ENCODE data around the gene GPR37L1. TPM values are rescaled to one million over a fixed set of nuclear protein-coding genes. Genes with fewer than 3 reads are reported as not detected.

Gene GPR37L1
- total and polyA plus RNA-seq, 4 donors: 3.1 to 9.7 (median 6.6) TPM

DNA sequence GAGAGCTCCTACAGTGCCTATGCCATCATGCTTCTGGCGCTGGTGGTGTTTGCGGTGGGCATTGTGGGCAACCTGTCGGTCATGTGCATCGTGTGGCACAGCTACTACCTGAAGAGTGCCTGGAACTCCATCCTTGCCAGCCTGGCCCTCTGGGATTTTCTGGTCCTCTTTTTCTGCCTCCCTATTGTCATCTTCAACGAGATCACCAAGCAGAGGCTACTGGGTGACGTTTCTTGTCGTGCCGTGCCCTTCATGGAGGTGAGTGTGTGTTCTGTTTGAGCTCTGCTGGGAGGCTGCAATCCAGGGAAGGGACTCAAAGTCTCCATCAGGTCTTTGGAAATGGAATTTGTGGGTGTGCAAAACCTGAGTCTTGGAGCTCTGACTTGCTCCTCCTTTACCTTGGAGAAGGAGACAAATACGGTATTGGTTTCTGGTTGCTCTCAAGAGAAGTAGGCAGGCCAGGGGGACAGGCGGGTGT, 658 bp downstream of the GPR37L1 start:
- Histone ChIP-seq H3K4me3 (ENCODE audit: low read depth, low read length) (peak overlapping the region; percentile 22), H3K36me3 (ENCODE audit: control insufficient read depth, insufficient read depth, low read length) (peaks cover 9% of the 10 kb centered on the region), H3K27me3 (ENCODE audit: control insufficient read depth, insufficient read depth, low read length) (no peaks in the 10 kb centered on the region), H3K4me1 (ENCODE audit: control insufficient read depth, insufficient read depth, low read length) (peaks cover 68% of the 10 kb centered on the region), H3K27ac (ENCODE audit: low read depth, low read length) (peak overlapping the region; percentile 61), H3K9me3 (ENCODE audit: control insufficient read depth, insufficient read depth, low read length) (no peaks in the 10 kb centered on the region)
- DNase-seq (ENCODE audit: low read depth in 4 of 6, low spot score in 6 of 6): no peak
- WGBS (ENCODE audit: insufficient coverage): 93% methylated on average over 9 of the region's 10 CpGs

DNA sequence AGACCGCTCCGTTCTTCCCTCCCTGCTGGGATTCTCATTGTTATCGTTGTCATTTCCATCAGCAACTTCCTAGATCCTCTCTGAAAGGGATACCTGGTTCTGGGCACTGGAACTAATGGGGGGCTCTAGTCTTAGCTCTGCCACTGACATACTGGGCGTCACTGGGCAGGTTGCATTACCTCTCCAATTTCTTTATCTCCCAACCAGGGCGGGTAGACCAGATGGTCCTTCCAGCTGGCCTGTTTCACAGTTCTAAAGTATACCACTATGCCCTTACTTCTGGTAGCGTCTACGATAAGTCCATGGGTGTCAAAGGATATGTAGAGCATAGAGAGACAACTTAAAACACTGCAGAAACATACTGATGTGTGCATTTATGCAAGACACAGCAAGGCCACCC, 1.4 kb downstream of the GPR37L1 start:
- Histone ChIP-seq H3K36me3 (ENCODE audit: control insufficient read depth, insufficient read depth, low read length) (peaks cover 13% of the 10 kb centered on the region), H3K4me3 (ENCODE audit: low read depth, low read length) (peak overlapping the region; percentile 22), H3K9me3 (ENCODE audit: control insufficient read depth, insufficient read depth, low read length) (no peaks in the 10 kb centered on the region), H3K4me1 (ENCODE audit: control insufficient read depth, insufficient read depth, low read length) (peaks cover 76% of the 10 kb centered on the region), H3K27me3 (ENCODE audit: control insufficient read depth, insufficient read depth, low read length) (no peaks in the 10 kb centered on the region), H3K27ac (ENCODE audit: low read depth, low read length) (peak overlapping the region; percentile 4)
- DNase-seq (ENCODE audit: low read depth in 4 of 6, low spot score in 6 of 6): no peak
- 60% methylated on average over 1 of the region's 7 CpGs for WGBS (ENCODE audit: insufficient coverage)

DNA sequence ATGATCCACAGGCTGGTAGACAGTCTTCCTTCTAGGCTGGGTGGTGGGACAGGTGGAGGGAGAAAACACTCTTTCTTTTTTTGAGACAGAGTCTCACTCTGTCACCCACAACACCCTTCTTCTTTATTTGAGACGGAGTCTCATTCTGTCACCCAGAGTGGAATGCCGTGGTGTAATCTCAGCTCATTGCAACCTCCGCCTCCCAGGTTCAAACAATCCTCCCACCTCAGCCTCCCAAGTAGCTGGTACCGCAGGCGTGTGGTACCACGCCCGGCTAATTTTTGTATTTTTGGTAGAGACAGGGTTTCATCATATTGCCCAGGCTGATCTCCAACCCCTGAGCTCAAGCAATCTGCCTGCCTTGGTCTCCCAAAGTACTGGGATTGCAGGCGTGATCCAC, 2.9 kb downstream of the GPR37L1 start:
- DNase-seq (ENCODE audit: low read depth in 4 of 6, low spot score in 6 of 6): no peak
- no peaks in the 10 kb centered on the region for H3K27me3 ChIP-seq (ENCODE audit: control insufficient read depth, insufficient read depth, low read length)
- 90% methylated on average over 3 of the region's 8 CpGs for WGBS (ENCODE audit: insufficient coverage)
- H3K4me1 ChIP-seq (ENCODE audit: control insufficient read depth, insufficient read depth, low read length): peaks cover 81% of the 10 kb centered on the region
- H3K9me3 ChIP-seq (ENCODE audit: control insufficient read depth, insufficient read depth, low read length): no peaks in the 10 kb centered on the region
- H3K4me3 ChIP-seq (ENCODE audit: low read depth, low read length): no peak overlapping the region
- peak overlapping the region; percentile 78 for H3K27ac ChIP-seq (ENCODE audit: low read depth, low read length)
- peaks cover 13% of the 10 kb centered on the region for H3K36me3 ChIP-seq (ENCODE audit: control insufficient read depth, insufficient read depth, low read length)

DNA sequence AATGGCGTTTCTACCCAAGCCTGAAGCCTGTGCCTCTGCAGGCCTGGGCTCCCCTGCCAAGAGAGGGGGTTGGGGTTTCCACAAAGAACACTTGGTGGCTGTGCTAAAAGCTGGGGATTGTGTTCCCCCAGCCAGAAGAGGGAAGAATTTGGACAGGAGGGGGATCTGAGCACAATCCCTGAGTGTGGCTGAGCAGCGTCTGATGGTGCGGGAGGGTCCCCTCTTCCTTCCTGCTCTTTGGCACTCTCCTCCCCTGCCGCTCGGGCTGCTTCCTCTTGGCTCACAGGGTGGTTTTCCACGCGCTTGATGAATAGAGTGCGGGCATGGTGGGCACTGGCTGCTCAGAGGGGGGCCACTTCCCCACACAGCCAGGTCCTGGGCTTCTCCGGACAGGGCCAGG, 3.7 kb downstream of the GPR37L1 start:
- DNase-seq (ENCODE audit: low read depth in 4 of 6, low spot score in 6 of 6): peak in 2 of 6 donors; percentile 80 to 89
- H3K4me3 ChIP-seq (ENCODE audit: low read depth, low read length): no peak overlapping the region
- WGBS (ENCODE audit: insufficient coverage): 0% methylated on average over 1 of the region's 9 CpGs
- H3K4me1 ChIP-seq (ENCODE audit: control insufficient read depth, insufficient read depth, low read length): peaks cover 87% of the 10 kb centered on the region
- H3K9me3 ChIP-seq (ENCODE audit: control insufficient read depth, insufficient read depth, low read length): no peaks in the 10 kb centered on the region
- H3K36me3 ChIP-seq (ENCODE audit: control insufficient read depth, insufficient read depth, low read length): peaks cover 13% of the 10 kb centered on the region
- H3K27me3 ChIP-seq (ENCODE audit: control insufficient read depth, insufficient read depth, low read length): no peaks in the 10 kb centered on the region
- H3K27ac ChIP-seq (ENCODE audit: low read depth, low read length): peak overlapping the region; percentile 78

DNA sequence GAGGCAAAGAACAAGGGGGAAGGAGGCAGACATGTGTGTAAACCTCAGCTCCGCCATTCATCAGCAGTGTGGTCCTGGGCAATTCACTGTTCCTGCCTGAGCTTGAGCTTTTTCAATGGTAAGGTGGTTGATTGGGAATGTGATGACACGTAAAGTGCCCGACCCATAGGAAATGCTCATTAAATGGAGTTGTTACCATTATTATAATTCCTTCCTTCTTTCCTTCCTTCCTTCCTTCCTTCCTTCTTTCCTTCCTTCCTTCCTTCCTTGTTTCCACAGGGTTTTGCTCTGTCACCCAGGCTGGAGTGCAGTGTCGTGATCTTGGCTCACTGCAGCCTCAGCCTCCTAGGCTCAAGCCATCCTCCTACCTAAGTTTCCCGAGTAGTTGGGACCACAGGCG, 4.3 kb downstream of the GPR37L1 start:
- Histone ChIP-seq H3K27me3 (ENCODE audit: control insufficient read depth, insufficient read depth, low read length) (no peaks in the 10 kb centered on the region), H3K36me3 (ENCODE audit: control insufficient read depth, insufficient read depth, low read length) (peaks cover 13% of the 10 kb centered on the region), H3K27ac (ENCODE audit: low read depth, low read length) (peak overlapping the region; percentile 78), H3K4me3 (ENCODE audit: low read depth, low read length) (no peak overlapping the region), H3K9me3 (ENCODE audit: control insufficient read depth, insufficient read depth, low read length) (no peaks in the 10 kb centered on the region), H3K4me1 (ENCODE audit: control insufficient read depth, insufficient read depth, low read length) (peaks cover 92% of the 10 kb centered on the region)
- WGBS (ENCODE audit: insufficient coverage): 88% methylated on average over 4 of the region's 6 CpGs
- no peak for DNase-seq (ENCODE audit: low read depth in 4 of 6, low spot score in 6 of 6)

DNA sequence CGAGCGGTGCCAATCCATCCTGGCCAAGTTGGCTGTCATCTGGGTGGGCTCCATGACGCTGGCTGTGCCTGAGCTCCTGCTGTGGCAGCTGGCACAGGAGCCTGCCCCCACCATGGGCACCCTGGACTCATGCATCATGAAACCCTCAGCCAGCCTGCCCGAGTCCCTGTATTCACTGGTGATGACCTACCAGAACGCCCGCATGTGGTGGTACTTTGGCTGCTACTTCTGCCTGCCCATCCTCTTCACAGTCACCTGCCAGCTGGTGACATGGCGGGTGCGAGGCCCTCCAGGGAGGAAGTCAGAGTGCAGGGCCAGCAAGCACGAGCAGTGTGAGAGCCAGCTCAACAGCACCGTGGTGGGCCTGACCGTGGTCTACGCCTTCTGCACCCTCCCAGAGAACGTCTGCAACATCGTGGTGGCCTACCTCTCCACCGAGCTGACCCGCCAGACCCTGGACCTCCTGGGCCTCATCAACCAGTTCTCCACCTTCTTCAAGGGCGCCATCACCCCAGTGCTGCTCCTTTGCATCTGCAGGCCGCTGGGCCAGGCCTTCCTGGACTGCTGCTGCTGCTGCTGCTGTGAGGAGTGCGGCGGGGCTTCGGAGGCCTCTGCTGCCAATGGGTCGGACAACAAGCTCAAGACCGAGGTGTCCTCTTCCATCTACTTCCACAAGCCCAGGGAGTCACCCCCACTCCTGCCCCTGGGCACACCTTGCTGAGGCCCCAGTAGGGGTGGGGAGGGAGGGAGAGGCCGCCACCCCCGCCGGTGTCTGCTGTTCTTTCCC, 5.3 kb downstream of the GPR37L1 start:
- Histone ChIP-seq H3K27me3 (ENCODE audit: control insufficient read depth, insufficient read depth, low read length) (no peaks in the 10 kb centered on the region), H3K4me3 (ENCODE audit: low read depth, low read length) (no peak overlapping the region), H3K36me3 (ENCODE audit: control insufficient read depth, insufficient read depth, low read length) (peaks cover 21% of the 10 kb centered on the region), H3K27ac (ENCODE audit: low read depth, low read length) (peak overlapping the region; percentile 99), H3K4me1 (ENCODE audit: control insufficient read depth, insufficient read depth, low read length) (peaks cover 94% of the 10 kb centered on the region), H3K9me3 (ENCODE audit: control insufficient read depth, insufficient read depth, low read length) (no peaks in the 10 kb centered on the region)
- 93% methylated on average over 18 of the region's 26 CpGs for WGBS (ENCODE audit: insufficient coverage)
- no peak for DNase-seq (ENCODE audit: low read depth in 4 of 6, low spot score in 6 of 6)

DNA sequence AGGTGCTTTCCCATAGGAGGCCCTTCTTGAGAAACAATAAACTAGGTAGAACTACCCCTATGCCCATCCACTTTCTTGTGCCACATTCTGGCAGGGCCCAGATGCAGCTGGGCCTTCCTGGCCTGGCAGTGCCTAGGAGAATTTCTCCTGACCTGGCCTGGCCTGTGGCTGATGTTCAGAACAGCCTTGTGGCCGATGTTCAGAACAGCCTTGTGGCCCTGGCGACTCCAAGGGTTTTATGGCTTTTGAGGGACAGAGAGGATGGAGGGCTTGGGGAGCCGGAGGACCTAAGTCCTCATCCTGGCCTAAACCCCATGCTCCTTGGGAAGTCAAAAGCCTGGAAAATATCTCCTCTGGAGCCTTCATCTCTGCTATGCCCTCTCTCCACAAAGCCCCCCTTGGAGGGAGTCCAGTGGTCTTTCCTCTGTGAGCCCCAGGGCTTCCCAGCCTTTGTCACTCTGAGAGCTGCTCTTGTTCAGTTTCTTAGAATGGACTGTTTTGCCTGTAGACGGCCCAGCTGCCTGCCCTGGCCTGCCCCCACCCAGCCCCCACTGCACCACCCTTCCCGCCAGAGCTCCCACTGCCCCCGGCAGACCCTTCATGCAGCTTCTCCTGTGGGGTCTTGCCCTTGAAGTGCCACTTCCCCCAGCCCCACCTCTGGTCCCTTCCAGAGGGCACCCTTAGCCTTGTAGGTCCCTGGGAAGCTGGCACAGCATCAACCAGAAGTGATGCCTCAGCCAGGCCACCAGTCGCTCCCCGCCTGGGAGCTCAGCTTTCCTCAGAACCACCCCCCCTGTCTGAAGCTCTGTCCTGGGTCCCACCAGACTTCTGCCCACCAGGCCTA, 7.0 kb downstream of the GPR37L1 start:
- Histone ChIP-seq H3K36me3 (ENCODE audit: control insufficient read depth, insufficient read depth, low read length) (peaks cover 36% of the 10 kb centered on the region), H3K4me1 (ENCODE audit: control insufficient read depth, insufficient read depth, low read length) (peaks cover 95% of the 10 kb centered on the region), H3K27ac (ENCODE audit: low read depth, low read length) (peak overlapping the region; percentile 99), H3K9me3 (ENCODE audit: control insufficient read depth, insufficient read depth, low read length) (no peaks in the 10 kb centered on the region), H3K27me3 (ENCODE audit: control insufficient read depth, insufficient read depth, low read length) (no peaks in the 10 kb centered on the region), H3K4me3 (ENCODE audit: low read depth, low read length) (no peak overlapping the region)
- peak in 2 of 6 donors; percentile 68 to 90 for DNase-seq (ENCODE audit: low read depth in 4 of 6, low spot score in 6 of 6)
- 35% methylated on average over 6 of the region's 8 CpGs for WGBS (ENCODE audit: insufficient coverage)

DNA sequence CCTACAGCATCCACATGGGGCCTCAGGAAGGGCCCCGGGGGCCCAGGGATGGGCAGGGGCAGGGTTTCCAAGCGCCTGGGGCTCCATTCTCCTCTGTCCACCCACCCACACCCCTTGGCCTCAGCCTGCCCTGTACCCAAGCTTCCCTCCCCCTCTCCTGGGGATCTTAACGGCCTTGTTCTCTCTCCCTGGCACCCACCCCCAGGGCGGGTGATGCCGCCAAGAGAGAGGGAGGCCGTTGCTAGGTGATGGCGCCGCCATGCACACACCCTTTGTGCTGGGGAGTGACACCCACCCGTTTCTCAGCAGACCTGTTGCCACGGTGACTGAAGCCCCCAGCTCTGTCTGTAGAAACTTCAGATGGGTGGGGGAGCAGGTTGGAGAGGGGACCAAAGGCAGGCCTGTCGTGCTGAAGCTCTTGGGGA, 7.6 kb downstream of the GPR37L1 start:
- peak in 4 of 6 donors; percentile 85 to 97 (median 91) for DNase-seq (ENCODE audit: low read depth in 4 of 6, low spot score in 6 of 6)
- H3K27me3 ChIP-seq (ENCODE audit: control insufficient read depth, insufficient read depth, low read length): no peaks in the 10 kb centered on the region
- H3K36me3 ChIP-seq (ENCODE audit: control insufficient read depth, insufficient read depth, low read length): peaks cover 40% of the 10 kb centered on the region
- peaks cover 99% of the 10 kb centered on the region for H3K4me1 ChIP-seq (ENCODE audit: control insufficient read depth, insufficient read depth, low read length)
- H3K27ac ChIP-seq (ENCODE audit: low read depth, low read length): peak overlapping the region; percentile 99
- H3K4me3 ChIP-seq (ENCODE audit: low read depth, low read length): no peak overlapping the region
- WGBS (ENCODE audit: insufficient coverage): 13% methylated on average over 8 of the region's 11 CpGs
- H3K9me3 ChIP-seq (ENCODE audit: control insufficient read depth, insufficient read depth, low read length): no peaks in the 10 kb centered on the region

DNA sequence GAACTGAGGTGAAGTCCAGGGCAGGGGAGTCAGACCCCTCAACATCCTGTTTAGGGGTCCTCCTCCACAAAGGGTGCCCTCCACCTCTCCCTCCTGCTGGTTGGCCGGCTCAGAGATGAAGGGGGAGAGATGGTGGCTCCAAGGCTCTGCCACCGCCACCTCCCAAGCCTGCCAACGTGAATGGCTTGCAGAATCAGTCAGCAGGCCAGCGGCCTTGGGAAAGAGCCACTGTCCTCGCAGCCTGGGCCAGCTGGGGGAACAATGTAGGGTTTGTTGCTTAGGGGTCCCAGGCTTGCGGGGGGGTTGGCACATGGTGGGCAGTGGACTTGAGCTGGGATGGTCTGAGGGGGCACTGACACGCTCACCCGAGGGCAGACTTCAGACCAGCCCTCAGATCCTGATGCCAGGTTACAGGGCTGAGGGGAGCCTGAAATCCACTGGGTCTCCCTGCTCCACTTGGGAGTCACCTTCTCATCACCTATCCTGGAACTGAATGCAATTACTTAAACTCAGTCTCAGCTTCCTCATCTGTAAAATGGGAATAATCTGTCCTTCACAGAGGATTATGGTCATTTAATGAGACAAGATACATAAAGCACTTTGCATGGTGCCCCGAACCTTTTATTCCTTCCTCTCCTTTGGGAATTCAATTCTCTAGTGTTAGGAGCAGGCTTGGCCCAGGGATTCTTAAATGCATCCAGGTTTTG, 8.3 kb downstream of the GPR37L1 start:
- DNase-seq (ENCODE audit: low read depth in 4 of 6, low spot score in 6 of 6): peak in 3 of 6 donors; percentile 75 to 93 (median 87)
- peaks cover 98% of the 10 kb centered on the region for H3K4me1 ChIP-seq (ENCODE audit: control insufficient read depth, insufficient read depth, low read length)
- H3K27ac ChIP-seq (ENCODE audit: low read depth, low read length): peak overlapping the region; percentile 99
- H3K4me3 ChIP-seq (ENCODE audit: low read depth, low read length): no peak overlapping the region
- no peaks in the 10 kb centered on the region for H3K27me3 ChIP-seq (ENCODE audit: control insufficient read depth, insufficient read depth, low read length)
- H3K9me3 ChIP-seq (ENCODE audit: control insufficient read depth, insufficient read depth, low read length): no peaks in the 10 kb centered on the region
- WGBS (ENCODE audit: insufficient coverage): 10% methylated on average over 7 of the region's 9 CpGs
- peaks cover 46% of the 10 kb centered on the region for H3K36me3 ChIP-seq (ENCODE audit: control insufficient read depth, insufficient read depth, low read length)
